ENCODE results near the gene WDFY1.
"Not testable (repeated sequence)": the region's sequence is repeated elsewhere in the genome, so short reads cannot be mapped to it uniquely, and the experiment has no call there.

Gene WDFY1

GRCh38 chr2:223889229-223889628 lies 55.9 kb downstream of the WDFY1 start:
- DNase-seq = no peak

- no peak for DNase-seq
These were observed 56.9 kb downstream of the WDFY1 start for GRCh38 chr2:223888251-223888650.

- DNase-seq = no peak
These were observed 58.0 kb downstream of the WDFY1 start for GRCh38 chr2:223887127-223887526.

GRCh38 chr2:223886726-223887125 lies 58.4 kb downstream of the WDFY1 start:
- DNase-seq = no peak

- no peak for DNase-seq
These were observed 60.7 kb downstream of the WDFY1 start for GRCh38 chr2:223884399-223884798.

- DNase-seq = no peak
These were observed 62.4 kb downstream of the WDFY1 start for GRCh38 chr2:223882715-223883114.

GRCh38 chr2:223880796-223881195 lies 64.3 kb downstream of the WDFY1 start:
- no peak for DNase-seq

- DNase-seq = no peak
These were observed 67.3 kb downstream of the WDFY1 start for GRCh38 chr2:223877721-223878410.

GRCh38 chr2:223873672-223874071 lies 71.5 kb downstream of the WDFY1 start:
- DNase-seq = no peak

GRCh38 chr2:223872772-223873171 lies 72.4 kb downstream of the WDFY1 start:
- DNase-seq = not testable (repeated sequence)

GRCh38 chr2:223871661-223872060 lies 73.5 kb downstream of the WDFY1 start:
- DNase-seq = not testable (repeated sequence)

- DNase-seq = no peak
These were observed 74.1 kb downstream of the WDFY1 start for GRCh38 chr2:223870840-223871611.

- DNase-seq = no peak
These were observed 77.1 kb downstream of the WDFY1 start for GRCh38 chr2:223868005-223868404.

GRCh38 chr2:223865907-223866508 lies 79.1 kb downstream of the WDFY1 start:
- no peak for DNase-seq

- peak; percentile 79 for DNase-seq
These were observed 80.0 kb downstream of the WDFY1 start for GRCh38 chr2:223865124-223865523.

- DNase-seq = no peak
These were observed 81.6 kb downstream of the WDFY1 start for GRCh38 chr2:223863491-223863890.

- DNase-seq = no peak
These were observed 84.1 kb downstream of the WDFY1 start for GRCh38 chr2:223860809-223861738.

GRCh38 chr2:223859070-223859469 lies 86.1 kb downstream of the WDFY1 start:
- no peak for DNase-seq

- no peak for DNase-seq
These were observed 88.6 kb downstream of the WDFY1 start for GRCh38 chr2:223856584-223856983.

- no peak for DNase-seq
These were observed 89.1 kb downstream of the WDFY1 start for GRCh38 chr2:223856021-223856420.

- no peak for DNase-seq
These were observed 89.7 kb downstream of the WDFY1 start for GRCh38 chr2:223855426-223855825.

GRCh38 chr2:223854741-223855140 lies 90.4 kb downstream of the WDFY1 start:
- no peak for DNase-seq

GRCh38 chr2:223853425-223853837 lies 91.7 kb downstream of the WDFY1 start:
- DNase-seq = no peak

Data from central memory CD4-positive, alpha-beta T cell (primary cell).